Ishikawa (cell line): ENCODE measurements around the gene KLHL12.

Experiments
- EP300 ChIP-seq: IDR thresholded peaks from 2 replicates; pipeline ENCODE4 v1.6.1; 2012; ENCODE audit warnings: borderline replicate concordance
- TAF1 ChIP-seq: IDR thresholded peaks from 2 replicates; pipeline ENCODE4 v1.6.1; 2012; ENCODE audit warnings: low read depth, mild to moderate bottlenecking

GRCh38 chr1:202945483-202945882, 18.4 kb upstream of the KLHL12 start:
- TF ChIP-seq TAF1, result no peak
- TF ChIP-seq EP300, result no peak
